ENCODE measurements around the gene THBS2.
"Not testable (repeated sequence)": the region's sequence is repeated elsewhere in the genome, so short reads cannot be mapped to it uniquely, and the experiment has no call there.

The THBS2 gene

GRCh38 chr6:169230946-169231789 is 22.5 kb downstream of the THBS2 start:
- no peak for DNase-seq (ENCODE audit: low read depth)

- DNase-seq (ENCODE audit: low read depth), result no peak
These were observed 23.4 kb downstream of the THBS2 start for GRCh38 chr6:169230322-169230665.

GRCh38 chr6:169229615-169230321 is 23.9 kb downstream of the THBS2 start:
- DNase-seq (ENCODE audit: low read depth), result no peak

- no peak for DNase-seq (ENCODE audit: low read depth)
These were observed 26.5 kb downstream of the THBS2 start for GRCh38 chr6:169227116-169227515.

DNA sequence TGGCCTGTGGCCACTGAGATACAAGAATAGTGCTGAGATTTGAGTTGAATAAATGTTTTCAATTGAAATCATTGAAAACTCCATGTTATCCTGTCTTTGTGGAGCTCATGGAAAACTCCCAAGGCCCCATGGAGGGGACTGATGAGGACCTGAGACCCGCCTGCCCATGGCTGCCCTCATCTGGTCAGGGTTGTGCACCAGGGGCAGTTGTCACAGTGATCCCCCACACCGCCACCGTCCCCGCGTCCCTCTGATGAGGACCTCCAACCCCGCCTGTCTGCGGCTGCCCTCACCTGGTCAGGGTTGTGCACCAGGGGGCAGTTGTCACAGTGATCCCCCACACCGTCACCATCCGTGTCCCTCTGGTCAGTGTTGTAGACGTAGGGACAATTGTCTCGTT is 27.8 kb downstream of the THBS2 start:
- no peak for DNase-seq (ENCODE audit: low read depth)

DNA sequence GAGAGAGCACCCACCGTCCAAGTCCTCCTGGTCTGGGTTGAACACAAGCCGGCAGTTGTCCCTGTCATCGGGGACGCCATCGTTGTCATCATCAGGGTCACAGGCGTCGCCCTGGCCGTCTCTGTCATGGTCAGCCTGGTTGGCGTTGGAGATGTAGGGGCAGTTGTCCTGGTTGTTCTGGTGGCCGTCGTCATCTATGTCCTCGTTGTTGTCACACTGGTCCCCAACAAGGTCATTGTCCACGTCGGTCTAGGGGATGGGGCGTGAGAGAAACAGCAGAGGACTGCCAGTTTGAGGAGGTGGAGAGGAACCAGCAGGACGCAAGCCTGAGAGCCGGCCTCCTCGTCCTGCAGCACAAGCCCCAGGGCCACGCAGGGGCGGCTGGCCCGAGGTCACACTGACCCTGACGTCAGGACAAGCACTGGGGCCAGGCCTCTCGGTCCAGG is 28.5 kb downstream of the THBS2 start:
- DNase-seq (ENCODE audit: low read depth), result no peak

- no peak for DNase-seq (ENCODE audit: low read depth)
These were observed 28.9 kb downstream of the THBS2 start for GRCh38 chr6:169224716-169225115.

- DNase-seq (ENCODE audit: low read depth), result no peak
These were observed 29.4 kb downstream of the THBS2 start for GRCh38 chr6:169224185-169224695.

GRCh38 chr6:169223006-169223405 is 30.6 kb downstream of the THBS2 start:
- DNase-seq (ENCODE audit: low read depth), result no peak

DNA sequence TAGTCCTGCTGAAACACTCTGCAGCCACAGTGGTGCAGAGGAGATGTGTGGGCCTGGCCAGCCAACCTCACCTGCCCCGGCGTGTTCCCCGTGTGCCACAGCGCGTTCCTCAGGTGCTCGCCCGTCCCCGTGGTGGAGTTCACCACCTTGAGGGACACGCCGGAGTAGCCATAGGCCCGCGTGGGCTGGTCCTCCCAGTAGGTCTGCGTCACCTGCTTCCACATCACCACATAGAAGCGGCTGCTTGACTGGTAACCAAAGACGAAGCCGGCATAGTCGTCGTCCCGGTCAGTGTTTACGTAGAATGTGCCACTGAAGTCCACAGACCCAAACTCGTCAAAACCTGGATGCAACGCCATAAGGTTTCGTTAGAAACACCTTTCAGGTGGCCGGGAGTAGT is 31.5 kb downstream of the THBS2 start:
- no peak for DNase-seq (ENCODE audit: low read depth)

DNA sequence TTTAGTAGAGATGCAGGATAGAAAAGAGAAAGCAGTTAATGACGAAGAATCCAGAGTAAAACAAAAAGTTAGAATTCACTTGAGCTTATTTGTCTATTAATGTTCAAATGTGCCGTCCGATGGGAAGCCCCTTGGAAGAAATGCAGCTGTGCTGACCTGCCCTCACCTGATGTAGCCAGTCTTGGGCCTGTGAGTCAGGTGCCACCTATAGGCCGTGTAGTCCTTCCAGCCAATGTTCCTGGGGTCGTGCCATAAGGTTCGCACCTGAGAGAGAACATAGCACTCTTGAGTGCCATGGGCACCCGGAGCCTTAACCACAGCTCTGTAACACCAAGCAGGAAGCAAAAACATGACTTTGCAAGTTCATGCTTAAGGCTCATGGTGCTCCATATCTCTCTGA is 32.4 kb downstream of the THBS2 start:
- DNase-seq (ENCODE audit: low read depth), result no peak

GRCh38 chr6:169220068-169220964 is 33.3 kb downstream of the THBS2 start:
- no peak for DNase-seq (ENCODE audit: low read depth)

- no peak for DNase-seq (ENCODE audit: low read depth)
These were observed 35.7 kb downstream of the THBS2 start for GRCh38 chr6:169217972-169218371.

GRCh38 chr6:169216830-169217229 is 36.8 kb downstream of the THBS2 start:
- DNase-seq (ENCODE audit: low read depth), result no peak

- DNase-seq (ENCODE audit: low read depth), result no peak
These were observed 38.4 kb downstream of the THBS2 start for GRCh38 chr6:169215201-169215681.

DNA sequence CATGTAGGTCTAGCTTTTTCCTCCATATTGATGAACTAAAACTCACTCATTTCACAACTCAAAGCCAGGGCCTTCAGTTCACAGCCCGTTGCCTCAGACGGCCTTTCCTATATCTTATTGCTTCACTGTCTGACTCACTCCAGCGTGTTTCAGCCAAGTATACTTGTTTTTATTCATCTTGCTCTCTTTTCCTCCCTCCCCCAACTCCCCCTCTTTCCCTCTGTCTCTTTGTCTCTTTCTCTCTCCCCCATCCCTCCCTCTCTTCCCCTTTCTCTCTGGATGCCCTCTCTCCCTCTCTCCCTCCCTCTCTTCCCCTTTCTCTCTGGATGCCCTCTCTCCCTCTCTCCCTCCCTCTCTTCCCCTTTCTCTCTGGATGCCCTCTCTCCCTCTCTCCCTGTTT is 38.9 kb downstream of the THBS2 start:
- not testable (repeated sequence) for DNase-seq (ENCODE audit: low read depth)

DNA sequence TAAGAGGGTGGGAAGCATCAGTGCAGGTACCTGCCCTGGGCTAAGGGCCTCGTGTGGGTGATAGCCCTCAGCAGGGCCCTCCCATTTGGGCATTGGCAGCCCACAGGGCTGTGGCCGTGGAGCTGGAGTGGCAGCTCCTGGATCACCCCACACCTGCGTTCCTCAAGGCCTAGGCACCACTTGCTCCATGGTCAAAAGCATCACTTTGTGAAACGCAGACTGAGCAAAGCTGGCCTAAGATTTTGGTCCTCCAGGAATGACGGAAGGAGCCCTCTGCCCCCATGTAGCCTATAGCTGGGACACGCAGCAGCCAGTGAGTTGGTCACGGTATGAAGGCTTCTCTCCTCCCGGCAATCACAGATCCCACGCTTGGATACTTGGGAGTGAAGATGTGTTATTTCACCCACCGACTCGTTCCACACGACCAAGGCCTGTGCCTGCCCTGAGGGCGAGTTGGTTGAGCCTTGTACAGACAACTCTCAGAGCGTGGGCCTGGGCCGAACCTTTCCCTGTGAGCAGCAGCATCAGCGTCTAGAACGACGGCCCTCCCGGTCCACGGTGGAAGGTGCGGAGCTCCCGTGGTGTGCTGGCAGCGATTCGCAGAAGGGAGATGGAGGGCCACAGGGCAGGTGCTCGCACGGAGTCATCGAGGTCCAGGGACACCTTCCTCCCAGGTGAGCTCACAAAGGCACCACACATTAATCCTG is 39.7 kb downstream of the THBS2 start:
- no peak for DNase-seq (ENCODE audit: low read depth)

DNA sequence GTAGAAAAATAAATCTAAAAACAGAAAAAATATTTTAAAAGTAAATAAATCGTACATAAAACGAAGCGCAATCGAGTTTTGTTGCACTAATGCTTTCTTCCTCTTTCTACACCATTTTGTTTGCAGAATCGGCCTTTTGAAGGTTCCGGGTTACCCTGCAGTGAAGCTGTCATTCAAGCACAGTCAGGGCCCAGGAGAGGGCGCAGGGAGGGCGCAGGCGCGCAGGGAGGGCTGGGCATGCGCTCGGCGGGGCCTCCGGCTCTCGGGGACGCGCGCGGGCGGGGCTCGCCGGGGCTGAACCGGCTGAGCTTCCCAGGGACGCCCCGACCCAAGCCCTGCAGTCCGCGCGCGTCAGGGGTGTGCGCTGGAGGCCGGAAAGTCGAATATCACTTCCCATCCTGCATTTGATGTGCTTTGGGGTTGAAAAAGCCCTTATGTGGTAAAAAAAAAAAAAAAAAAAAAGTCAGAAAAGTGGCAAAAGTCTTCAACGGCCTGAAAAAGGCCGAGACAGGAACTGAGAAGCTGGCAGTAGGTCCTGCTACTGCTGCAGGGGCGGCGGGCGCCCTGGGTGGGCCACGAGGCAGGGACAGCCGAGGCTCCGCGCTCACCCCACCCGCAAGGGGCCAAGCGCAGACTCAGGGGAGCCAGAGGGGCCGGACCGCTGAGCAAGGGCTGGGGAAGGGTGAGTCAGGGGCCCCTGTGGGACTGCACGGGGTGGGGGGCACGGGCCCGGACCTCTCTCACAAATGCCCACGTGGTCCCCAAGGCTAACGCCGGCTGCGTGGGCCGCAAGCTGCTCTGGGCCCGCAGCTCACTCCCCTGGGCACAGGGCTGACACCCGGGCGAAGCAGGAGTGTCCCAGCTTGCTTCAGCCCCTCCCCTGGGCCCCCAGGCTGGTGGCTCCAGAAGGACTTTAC is 40.5 kb downstream of the THBS2 start:
- peak; percentile 82 for DNase-seq (ENCODE audit: low read depth)

DNA sequence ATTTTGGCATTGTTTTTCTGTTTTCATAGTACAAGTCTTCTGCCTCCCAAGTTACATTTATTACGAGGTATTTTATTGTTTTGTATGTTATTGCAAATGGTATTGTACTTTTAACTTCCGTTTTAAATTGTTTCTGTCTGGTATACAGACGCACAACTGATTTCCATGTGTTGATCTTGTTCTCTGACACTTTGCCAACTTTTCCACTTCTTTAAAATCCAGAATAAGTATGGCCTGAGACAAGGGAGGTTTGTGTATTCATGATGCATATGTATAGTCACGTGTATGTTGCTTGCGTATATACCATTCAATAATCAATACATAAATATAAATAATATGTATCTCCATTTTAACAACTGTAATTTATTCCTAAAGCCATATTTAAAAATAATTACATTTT is 41.2 kb downstream of the THBS2 start:
- no peak for DNase-seq (ENCODE audit: low read depth)

- DNase-seq (ENCODE audit: low read depth), result no peak
These were observed 41.8 kb downstream of the THBS2 start for GRCh38 chr6:169211881-169212280.

All from activated T-helper 1 cell treated with Interleukin-2 at 50 U/mL for 16 hours (primary cell).